Hematopoietic multipotent progenitor cell treated with erythropoietin and hydrocortisone succinate and interleukin-3 and kit ligand, for 15 days (in vitro differentiated cells): ENCODE measurements around the gene GPR158.

Experiments
- DNase-seq: peaks from one replicate; pipeline ENCODE4 v3.0.0-alpha.2; 2015; ENCODE audit warnings: low spot score

The GPR158 gene

GRCh38 chr10:25504838-25505237, 330.0 kb downstream of the GPR158 start:
- no peak for DNase-seq

GRCh38 chr10:25505466-25505865, 330.7 kb downstream of the GPR158 start:
- no peak for DNase-seq

- DNase-seq: no peak
Observed at GRCh38 chr10:25506821-25507335, 332.1 kb downstream of the GPR158 start.

- DNase-seq: no peak
Observed at GRCh38 chr10:25508112-25508815, 333.5 kb downstream of the GPR158 start.

GRCh38 chr10:25509151-25509550, 334.4 kb downstream of the GPR158 start:
- no peak for DNase-seq

- DNase-seq: no peak
Observed at GRCh38 chr10:25522294-25522693, 347.5 kb downstream of the GPR158 start.

- no peak for DNase-seq
Observed at GRCh38 chr10:25522946-25523608, 348.3 kb downstream of the GPR158 start.

GRCh38 chr10:25530306-25530705, 355.5 kb downstream of the GPR158 start:
- DNase-seq: no peak

GRCh38 chr10:25531457-25532061, 356.8 kb downstream of the GPR158 start:
- DNase-seq: no peak

GRCh38 chr10:25532213-25532612, 357.4 kb downstream of the GPR158 start:
- DNase-seq: no peak

- no peak for DNase-seq
Observed at GRCh38 chr10:25536027-25536426, 361.2 kb downstream of the GPR158 start.

GRCh38 chr10:25547382-25547781, 372.6 kb downstream of the GPR158 start:
- no peak for DNase-seq

GRCh38 chr10:25552283-25552919, 377.6 kb downstream of the GPR158 start:
- DNase-seq: no peak

GRCh38 chr10:25555865-25556264, 381.1 kb downstream of the GPR158 start:
- no peak for DNase-seq

- no peak for DNase-seq
Observed at GRCh38 chr10:25556457-25556856, 381.7 kb downstream of the GPR158 start.

GRCh38 chr10:25557136-25557535, 382.3 kb downstream of the GPR158 start:
- DNase-seq: no peak

GRCh38 chr10:25561758-25562157, 387.0 kb downstream of the GPR158 start:
- no peak for DNase-seq

- no peak for DNase-seq
Observed at GRCh38 chr10:25562547-25562946, 387.7 kb downstream of the GPR158 start.

GRCh38 chr10:25564351-25564750, 389.6 kb downstream of the GPR158 start:
- DNase-seq: no peak

- DNase-seq: no peak
Observed at GRCh38 chr10:25565570-25565969, 390.8 kb downstream of the GPR158 start.

GRCh38 chr10:25573316-25573715, 398.5 kb downstream of the GPR158 start:
- DNase-seq: no peak

GRCh38 chr10:25575343-25575742, 400.5 kb downstream of the GPR158 start:
- no peak for DNase-seq

GRCh38 chr10:25578061-25578460, 403.3 kb downstream of the GPR158 start:
- no peak for DNase-seq
